Measurements from ENCODE around the gene KCNG4.

The KCNG4 gene

DNA sequence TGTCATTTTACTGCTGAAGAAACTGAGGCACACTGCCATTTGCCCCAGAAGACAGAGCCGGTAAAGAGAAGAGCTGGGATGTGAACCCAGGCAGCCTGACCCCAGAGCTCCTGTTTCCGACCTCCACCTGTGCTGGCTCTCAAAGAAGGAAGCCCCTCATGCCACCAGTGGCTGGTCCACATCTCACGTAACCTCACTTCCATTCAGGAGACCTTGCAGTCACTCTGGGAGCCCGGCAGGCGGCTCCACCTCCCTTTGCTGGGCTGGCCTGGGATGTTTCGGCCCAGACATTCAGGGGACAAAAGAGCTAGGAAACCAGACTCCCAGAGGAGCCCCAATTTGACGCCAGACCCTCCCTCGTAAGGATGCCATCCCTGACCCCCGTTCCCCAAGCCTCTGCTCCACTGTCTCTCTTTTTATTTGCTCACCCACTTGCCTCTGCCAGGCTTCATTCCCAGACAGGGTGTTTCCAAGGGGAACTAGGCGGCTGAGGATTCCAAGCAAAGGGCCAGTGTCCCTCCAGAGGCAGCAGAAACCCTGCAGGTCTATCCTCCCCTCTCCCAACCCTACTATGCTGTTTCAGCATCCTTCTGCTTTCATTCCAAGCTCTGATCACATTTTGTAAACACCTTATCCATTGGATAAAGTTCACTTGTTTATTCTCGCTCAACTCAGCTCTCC, 55.8 kb downstream of the KCNG4 start:
- DNase-seq (ENCODE audit: low read depth in 4 of 4, low spot score in 1 of 4): no peak

DNA sequence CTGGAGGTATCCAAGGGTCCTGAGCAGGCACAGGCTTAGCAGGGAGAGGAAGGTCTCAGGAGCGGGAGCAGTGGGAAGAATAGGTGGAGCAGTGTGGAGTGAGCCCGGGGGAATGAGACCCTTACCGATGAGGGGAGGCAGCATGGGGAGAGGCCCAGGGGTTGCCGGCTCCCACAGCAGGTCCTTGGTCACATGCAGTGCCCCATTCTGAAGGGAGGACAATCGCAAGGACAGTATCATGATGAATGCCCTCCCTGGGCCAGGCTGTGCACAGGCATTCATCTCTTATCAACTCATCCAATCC, 56.3 kb downstream of the KCNG4 start:
- DNase-seq (ENCODE audit: low read depth in 4 of 4, low spot score in 1 of 4): no peak

GRCh38 chr16:84182680-84183571, 56.9 kb downstream of the KCNG4 start:
- no peak for DNase-seq (ENCODE audit: low read depth in 4 of 4, low spot score in 1 of 4)

GRCh38 chr16:84182104-84182503, 57.7 kb downstream of the KCNG4 start:
- no peak for DNase-seq (ENCODE audit: low read depth in 4 of 4, low spot score in 1 of 4)

DNA sequence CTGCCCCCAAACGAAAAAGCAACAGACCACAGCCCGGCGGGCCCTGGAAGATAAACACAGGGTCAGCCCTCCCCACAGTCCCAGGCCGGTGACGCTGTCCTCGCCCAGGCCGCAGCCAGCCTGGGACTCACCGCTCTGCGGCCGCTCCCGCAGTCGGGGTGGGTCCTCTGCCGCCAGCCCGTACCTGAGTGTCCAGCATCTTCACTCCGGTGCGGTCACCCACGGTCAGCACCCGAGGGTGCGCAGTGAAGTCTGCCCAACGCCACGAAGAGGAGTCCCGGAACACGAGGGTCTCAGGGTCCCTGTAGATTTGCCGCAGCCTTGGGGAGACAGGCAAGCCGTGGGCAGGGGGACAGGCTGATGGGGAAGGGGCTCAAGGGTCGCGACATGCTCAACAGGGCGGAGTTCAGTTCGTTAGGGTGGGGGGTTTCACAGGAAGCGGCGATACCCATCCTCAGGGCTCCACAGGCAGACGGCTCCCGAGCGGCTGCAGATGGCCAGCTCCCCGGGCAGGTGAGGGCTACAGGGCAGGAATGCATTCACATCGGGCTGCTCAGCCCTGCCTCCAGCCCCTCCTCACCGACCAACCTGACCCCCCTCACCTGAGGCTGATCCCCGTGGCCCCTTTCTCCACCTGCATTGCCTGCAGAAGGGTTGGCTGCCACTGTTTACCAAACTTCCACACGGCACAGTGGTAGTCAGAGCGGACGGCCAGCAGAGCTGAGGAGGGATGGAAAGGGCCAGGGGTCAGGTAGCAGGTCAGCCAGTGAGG, 58.5 kb downstream of the KCNG4 start:
- no peak for DNase-seq (ENCODE audit: low read depth in 4 of 4, low spot score in 1 of 4)

DNA sequence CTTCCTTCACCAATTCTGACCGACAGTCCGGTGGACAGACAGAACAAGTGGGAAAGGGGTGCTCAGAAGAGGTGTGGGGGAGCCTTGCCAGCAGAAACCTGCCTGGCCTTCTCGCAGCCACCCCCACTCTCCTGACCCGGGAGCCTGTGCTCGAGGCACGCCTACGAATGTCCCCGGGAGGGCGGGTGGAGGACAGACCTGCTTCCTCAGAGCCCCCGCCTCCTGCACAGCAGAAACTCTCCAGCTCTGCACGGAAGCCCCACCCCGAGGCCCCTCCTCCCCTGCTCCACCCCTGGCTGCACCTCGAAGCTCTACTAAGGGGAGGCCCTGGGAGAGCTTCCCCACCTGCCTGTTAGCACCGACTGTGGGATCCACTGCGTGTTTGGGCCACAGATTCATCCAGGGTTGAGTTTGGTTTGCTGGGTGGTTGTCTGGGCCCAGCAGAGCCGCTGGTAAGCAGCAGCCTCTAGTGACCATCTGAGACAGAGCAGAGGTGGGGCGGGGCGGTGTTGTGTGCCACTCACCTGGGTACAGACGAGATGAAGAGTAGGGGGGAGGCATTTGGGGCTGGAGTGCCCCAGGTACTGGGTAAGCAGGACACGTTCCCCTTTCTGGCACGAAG, 59.2 kb downstream of the KCNG4 start:
- DNase-seq (ENCODE audit: low read depth in 4 of 4, low spot score in 1 of 4): no peak

GRCh38 chr16:84179612-84180320, 60.0 kb downstream of the KCNG4 start:
- DNase-seq (ENCODE audit: low read depth in 4 of 4, low spot score in 1 of 4): no peak

- no peak for DNase-seq (ENCODE audit: low read depth in 4 of 4, low spot score in 1 of 4)
These were observed 60.8 kb downstream of the KCNG4 start for GRCh38 chr16:84178892-84179611.

DNA sequence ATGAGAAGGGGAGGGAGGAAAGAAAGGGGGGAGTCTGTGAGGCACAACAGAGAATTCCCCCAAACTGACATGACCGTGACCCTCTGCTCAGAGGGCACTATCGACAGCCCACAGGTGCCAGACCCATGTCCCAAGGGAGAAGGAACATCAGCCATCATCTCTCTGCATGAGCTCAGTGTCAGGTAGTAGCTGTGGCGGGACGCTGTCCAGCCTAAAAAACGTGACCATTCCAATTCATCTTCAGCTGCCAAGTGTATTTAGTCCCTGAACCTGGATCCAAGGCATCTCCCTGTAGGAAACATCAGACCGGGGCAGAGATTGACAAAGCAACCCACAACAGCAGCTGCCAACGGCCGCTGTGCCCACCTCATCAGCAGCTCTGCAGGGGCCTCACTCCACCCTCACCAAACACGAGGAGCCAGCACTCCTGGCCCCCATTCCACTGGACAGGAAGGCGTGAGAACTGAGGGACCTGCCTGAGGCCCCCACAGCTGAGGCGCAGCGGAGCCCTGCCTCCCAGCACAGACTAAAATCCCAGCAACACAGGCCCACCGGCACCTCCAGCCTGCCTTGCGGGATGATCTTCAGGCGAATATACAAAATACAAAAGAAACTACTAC, 61.6 kb downstream of the KCNG4 start:
- no peak for DNase-seq (ENCODE audit: low read depth in 4 of 4, low spot score in 1 of 4)

GRCh38 chr16:84177741-84178073, 62.1 kb downstream of the KCNG4 start:
- no peak for DNase-seq (ENCODE audit: low read depth in 4 of 4, low spot score in 1 of 4)

DNA sequence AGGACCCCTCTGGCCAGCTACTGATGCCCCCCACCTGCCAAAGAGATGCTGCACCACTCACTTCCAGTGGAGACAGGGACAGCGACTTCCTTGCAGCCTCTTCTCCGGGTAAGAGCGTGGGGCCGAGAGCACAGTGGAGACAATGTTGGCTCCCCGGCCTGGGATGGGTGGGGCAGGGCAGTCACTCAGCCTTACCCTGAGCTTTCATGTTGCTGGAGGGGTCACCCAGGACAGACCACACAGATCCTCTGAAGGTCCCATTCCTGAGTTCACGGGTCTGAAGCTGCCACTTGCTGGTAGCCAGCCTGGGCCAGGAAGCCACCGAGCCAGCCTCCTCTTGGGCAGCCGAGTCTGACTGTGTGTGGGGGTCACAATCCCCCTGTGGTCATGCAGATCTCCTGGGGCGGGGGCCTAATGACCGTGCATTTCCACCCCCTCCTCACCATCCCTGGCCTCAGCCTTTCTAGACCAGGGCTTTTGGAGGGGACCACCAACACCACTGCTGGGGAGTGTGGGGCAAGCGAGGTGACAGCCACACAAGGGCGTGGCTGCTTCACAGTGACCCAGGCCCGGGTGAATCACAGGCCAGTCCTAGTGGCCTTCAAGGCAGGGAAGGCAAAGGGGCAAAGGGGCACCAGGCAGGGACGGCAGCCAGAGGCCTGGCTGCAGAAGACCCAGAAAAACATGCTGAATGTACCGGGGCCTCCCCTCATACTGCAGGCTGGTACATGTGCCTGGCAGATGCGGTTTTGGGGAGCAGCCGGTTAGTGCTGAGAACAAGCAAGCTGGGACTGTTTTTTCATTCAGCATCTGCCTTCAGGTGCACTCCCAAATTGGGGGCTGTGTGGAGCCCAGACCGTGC, 63.4 kb downstream of the KCNG4 start:
- DNase-seq (ENCODE audit: low read depth in 4 of 4, low spot score in 1 of 4): no peak

GRCh38 chr16:84175350-84176081, 64.3 kb downstream of the KCNG4 start:
- peak in 2 of 4 experiments; percentile 59 to 60 for DNase-seq (ENCODE audit: low read depth in 4 of 4, low spot score in 1 of 4)

DNA sequence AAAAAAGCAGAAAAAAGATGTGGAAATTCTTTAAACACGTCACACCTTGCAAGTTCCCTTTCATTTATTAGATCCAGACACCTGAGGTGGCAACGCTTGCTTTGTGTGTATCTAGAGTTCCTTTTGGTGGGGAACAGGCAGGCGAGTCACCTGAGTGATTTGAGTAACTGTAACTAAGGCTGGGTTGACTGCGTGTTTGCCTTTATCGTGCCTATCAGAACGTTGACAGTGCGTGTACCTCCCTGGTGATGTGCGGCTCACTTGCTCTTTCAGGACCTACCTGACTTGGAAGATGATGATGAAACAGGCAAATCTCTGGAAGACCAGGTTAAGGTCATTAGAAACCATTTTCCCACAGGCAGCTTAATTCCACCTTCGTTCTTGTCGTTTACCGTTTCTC, 65.4 kb downstream of the KCNG4 start:
- DNase-seq (ENCODE audit: low read depth in 4 of 4, low spot score in 1 of 4): no peak

DNA sequence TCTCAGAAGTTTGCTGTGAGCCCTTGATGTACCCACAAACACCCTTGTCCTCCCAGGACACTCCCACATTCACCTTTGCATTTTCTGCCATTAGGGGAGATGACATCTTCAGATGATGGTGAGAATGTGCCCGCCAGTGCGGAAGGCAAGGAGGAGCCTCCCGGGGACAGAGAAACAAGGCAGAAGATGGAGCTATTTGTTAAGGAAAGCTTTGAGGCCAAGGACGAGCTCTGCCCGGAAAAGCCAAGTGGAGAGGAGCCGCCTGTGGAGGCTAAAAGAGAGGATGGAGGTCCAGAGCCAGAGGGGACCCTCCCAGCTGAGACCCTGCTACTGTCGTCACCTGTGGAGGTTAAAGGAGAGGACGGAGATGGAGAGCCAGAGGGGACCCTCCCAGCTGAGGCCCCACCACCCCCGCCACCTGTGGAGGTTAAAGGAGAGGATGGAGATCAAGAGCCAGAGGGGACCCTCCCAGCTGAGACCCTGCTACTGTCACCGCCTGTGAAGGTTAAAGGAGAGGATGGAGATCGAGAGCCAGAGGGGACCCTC, 70.0 kb downstream of the KCNG4 start:
- no peak for DNase-seq (ENCODE audit: low read depth in 4 of 4, low spot score in 1 of 4)

Data from stimulated activated CD4-positive, alpha-beta T cell treated with anti-CD3 and anti-CD28 coated beads, Interleukin-1b, Interleukin-23, amount 100 ng/mL, for 24 hours (primary cell).